ENCODE results near the gene CCDC92. TPM values are rescaled to one million over a fixed set of nuclear protein-coding genes. Genes with fewer than 3 reads are reported as not detected.

CCDC92 gene
- total RNA-seq, 4 donors from 2014 or later: 7.4 to 67.3 (median 32.8) TPM

GRCh38 chr12:123908884-123909725, 63.5 kb downstream of the CCDC92 start:
- intact Hi-C loops (cut with DNase I; ENCODE audit: low total_unique reads): loop anchor here (5.0 kb wide), 1 partner anchor 172 kb away; no protein-coding TSS in a partner anchor
- no peaks in the 10 kb centered on the region for H3K9me3 ChIP-seq
- H3K36me3 ChIP-seq: no peaks in the 10 kb centered on the region
- no peak overlapping the region for H3K27ac ChIP-seq
- no peaks in the 10 kb centered on the region for H3K4me1 ChIP-seq
- TF ChIP-seq, protein P1, sequence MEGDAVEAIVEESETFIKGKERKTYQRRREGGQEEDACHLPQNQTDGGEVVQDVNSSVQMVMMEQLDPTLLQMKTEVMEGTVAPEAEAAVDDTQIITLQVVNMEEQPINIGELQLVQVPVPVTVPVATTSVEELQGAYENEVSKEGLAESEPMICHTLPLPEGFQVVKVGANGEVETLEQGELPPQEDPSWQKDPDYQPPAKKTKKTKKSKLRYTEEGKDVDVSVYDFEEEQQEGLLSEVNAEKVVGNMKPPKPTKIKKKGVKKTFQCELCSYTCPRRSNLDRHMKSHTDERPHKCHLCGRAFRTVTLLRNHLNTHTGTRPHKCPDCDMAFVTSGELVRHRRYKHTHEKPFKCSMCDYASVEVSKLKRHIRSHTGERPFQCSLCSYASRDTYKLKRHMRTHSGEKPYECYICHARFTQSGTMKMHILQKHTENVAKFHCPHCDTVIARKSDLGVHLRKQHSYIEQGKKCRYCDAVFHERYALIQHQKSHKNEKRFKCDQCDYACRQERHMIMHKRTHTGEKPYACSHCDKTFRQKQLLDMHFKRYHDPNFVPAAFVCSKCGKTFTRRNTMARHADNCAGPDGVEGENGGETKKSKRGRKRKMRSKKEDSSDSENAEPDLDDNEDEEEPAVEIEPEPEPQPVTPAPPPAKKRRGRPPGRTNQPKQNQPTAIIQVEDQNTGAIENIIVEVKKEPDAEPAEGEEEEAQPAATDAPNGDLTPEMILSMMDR (IDR thresholded peaks at IDR 0.05): no peak
- TF ChIP-seq POLR2A (IDR thresholded peaks at IDR 0.05): no peak
- H3K4me3 ChIP-seq: no peak overlapping the region
- no peaks in the 10 kb centered on the region for H3K27me3 ChIP-seq
- no peak for DNase-seq

DNA sequence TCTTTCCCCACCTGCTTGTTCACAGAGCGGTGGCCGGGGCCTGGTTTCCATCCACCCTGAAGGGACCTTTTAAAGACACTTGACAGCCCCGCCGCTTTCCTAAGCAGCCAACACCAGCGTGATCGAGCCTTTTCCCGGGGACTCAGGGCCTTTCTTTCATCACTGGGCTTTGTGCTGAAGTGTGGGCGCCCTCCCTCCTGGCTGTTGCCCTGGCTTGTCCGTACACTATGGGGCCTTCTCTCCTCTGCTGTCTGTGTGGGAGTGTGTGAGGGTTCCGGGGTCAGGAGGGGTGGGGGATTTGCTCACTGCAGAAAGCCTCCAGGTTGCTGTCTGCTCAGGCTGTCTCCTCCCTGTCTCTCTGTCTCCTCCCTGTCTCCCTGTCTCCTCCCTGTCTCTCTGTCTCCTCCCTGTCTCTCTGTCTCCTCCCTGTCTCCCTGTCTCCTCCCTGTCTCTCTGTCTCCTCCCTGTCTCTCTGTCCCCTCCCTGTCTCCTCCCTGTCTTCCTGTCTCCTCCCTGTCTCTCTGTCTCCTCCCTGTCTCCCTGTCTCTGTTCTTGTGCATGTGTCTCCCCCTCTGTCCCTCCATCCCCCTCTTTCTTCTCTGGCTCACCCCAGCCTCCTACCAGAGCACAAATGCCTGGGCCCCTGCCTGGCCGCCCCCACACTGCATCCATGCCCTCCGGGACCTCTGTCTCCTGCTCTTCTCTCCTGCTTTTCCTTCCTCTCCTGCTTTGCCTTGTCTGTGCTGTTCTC, 64.7 kb downstream of the CCDC92 start:
- Histone ChIP-seq H3K4me1 (no peaks in the 10 kb centered on the region), H3K4me3 (no peak overlapping the region), H3K27me3 (no peaks in the 10 kb centered on the region), H3K27ac (peak overlapping the region; percentile 23 to 47), H3K9me3 (no peaks in the 10 kb centered on the region), H3K36me3 (no peaks in the 10 kb centered on the region)
- peak; percentile 31 to 58 for DNase-seq
- TF ChIP-seq, protein P1 (IDR thresholded peaks at IDR 0.05): no peak
- TF ChIP-seq POLR2A (IDR thresholded peaks at IDR 0.05): no peak
- intact Hi-C loops (cut with DNase I; ENCODE audit: low total_unique reads): loop anchor here (5.0 kb wide), 1 partner anchor 171 kb away; no protein-coding TSS in a partner anchor

DNA sequence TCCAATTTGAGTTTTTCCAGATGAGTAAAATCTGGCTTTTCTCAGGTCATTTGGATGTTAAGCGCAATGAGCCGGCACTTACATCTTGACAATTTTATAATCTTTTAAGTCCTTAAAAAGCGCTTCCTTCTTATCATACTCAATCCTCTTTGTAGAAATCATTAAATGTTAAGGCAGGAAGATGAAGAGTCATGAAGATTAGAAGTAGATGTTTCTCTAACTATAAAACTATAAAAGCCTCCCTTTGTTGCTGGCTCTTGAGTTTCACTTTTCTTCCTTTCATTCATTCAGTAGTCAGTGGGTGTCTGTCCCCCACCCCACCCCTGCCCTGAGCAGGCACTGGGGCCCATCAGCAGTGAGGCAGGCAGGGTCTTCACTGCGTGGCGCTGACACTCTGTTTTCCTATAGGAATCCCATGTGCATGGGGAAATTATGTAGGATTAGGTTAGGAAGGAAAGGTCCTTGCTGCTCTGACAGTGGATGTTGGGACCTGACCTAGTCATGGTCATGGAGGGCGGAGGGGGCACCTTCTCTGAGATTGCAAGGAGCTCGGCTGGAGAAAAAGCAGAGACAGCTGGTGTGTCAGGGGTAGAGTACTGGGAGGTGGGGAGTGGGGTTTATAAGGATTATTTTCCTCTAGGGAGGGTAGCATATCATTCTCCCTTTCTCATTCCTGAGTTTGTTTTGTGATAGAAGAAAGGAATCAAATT, 65.8 kb downstream of the CCDC92 start:
- intact Hi-C loops (cut with DNase I; ENCODE audit: low total_unique reads): loop anchor here (5.0 kb wide), 1 partner anchor 170 kb away; no protein-coding TSS in a partner anchor

GRCh38 chr12:123905319-123905925, 67.2 kb downstream of the CCDC92 start:
- H3K27ac ChIP-seq: no peak overlapping the region
- DNase-seq: peak; percentile 65 to 68
- no peak overlapping the region for H3K4me3 ChIP-seq
- H3K4me1 ChIP-seq: no peaks in the 10 kb centered on the region
- H3K27me3 ChIP-seq: no peaks in the 10 kb centered on the region
- intact Hi-C loops (cut with DNase I; ENCODE audit: low total_unique reads): loop anchor here (5.0 kb wide), 1 partner anchor 168 kb away; no protein-coding TSS in a partner anchor
- H3K36me3 ChIP-seq: no peaks in the 10 kb centered on the region
- H3K9me3 ChIP-seq: no peaks in the 10 kb centered on the region
- TF ChIP-seq POLR2A (IDR thresholded peaks at IDR 0.05): no peak
- TF ChIP-seq, protein P1 (IDR thresholded peaks at IDR 0.05): peak; percentile 57 to 72 (median 65)

More for the DNA sequence above, 65.8 kb downstream of the CCDC92 start:
- no peaks in the 10 kb centered on the region for H3K4me1 ChIP-seq
- no peak overlapping the region for H3K4me3 ChIP-seq
- peak overlapping the region; percentile 23 to 47 for H3K27ac ChIP-seq
- H3K27me3 ChIP-seq: no peaks in the 10 kb centered on the region
- H3K36me3 ChIP-seq: no peaks in the 10 kb centered on the region
- TF ChIP-seq, protein P1 (IDR thresholded peaks at IDR 0.05): no peak
- TF ChIP-seq POLR2A (IDR thresholded peaks at IDR 0.05): no peak
- DNase-seq: no peak
- H3K9me3 ChIP-seq: no peaks in the 10 kb centered on the region

Data from uterus (tissue), 4 donors.